Ascending aorta (tissue), 2 donors: ENCODE data around the gene LDHB. TPM values are rescaled to one million over a fixed set of nuclear protein-coding genes. Genes with fewer than 3 reads are reported as not detected.
"Not testable (repeated sequence)": the region's sequence is repeated elsewhere in the genome, so short reads cannot be mapped to it uniquely, and the experiment has no call there.

ENCODE experiments used
- DNase-seq, 2 donors: peaks; one replicate each; pipeline ENCODE4 v3.0.0-alpha.2; 2019; ENCODE audit warnings: low spot score in 2 of 2
- H3K27ac ChIP-seq, 2 donors: fragments of 200-600 bp; sonication (generic); one replicate each; pipeline ENCODE4 v1.5.1; 2016 to 2017; ENCODE audit warnings: mild to moderate bottlenecking in 1 of 2
- H3K27me3 ChIP-seq: fragments of 200-600 bp; sonication (generic); one replicate; pipeline ENCODE4 v1.5.1; 2017
- H3K36me3 ChIP-seq, 2 donors: fragments of 200-600 bp; sonication (generic); one replicate each; pipeline ENCODE4 v1.5.1; 2016
- H3K4me1 ChIP-seq, 2 donors: fragments of 200-600 bp; sonication (generic); one replicate each; pipeline ENCODE4 v1.5.1; 2016 to 2017; ENCODE audit warnings: mild to moderate bottlenecking in 1 of 2
- H3K4me3 ChIP-seq, 2 donors: fragments of 200-600 bp; sonication (generic); one replicate each; pipeline ENCODE4 v1.5.1; 2016 to 2017; ENCODE audit warnings: mild to moderate bottlenecking in 1 of 2
- H3K9me3 ChIP-seq, 2 donors: fragments of 200-600 bp; sonication (generic); one replicate each; pipeline ENCODE4 v1.5.1; 2016
- intact Hi-C: fragments of 100-400 bp; cut with DNase I; formaldehyde crosslinking; loops from one replicate; pipeline ENCODE4 v1.15.1; 2023
- total RNA-seq: library from RNA; depleted of rRNA; stranded (reverse); fragments of >200 nt; gene quantifications from one replicate; pipeline ENCODE4 v1.1.0, GENCODE V29; 2016
- TF ChIP-seq, protein P1 (sequence below), 3 experiments: fragments of 200-600 bp in 2 of 3; fragments of 450-650 bp in 1 of 3; sonication (generic) in 2 of 3; IDR thresholded peaks; one replicate each; pipeline ENCODE4 v1.5.1; 2016 to 2019; ENCODE audit warnings: antibody characterized with exemption in 3 of 3, mild to moderate bottlenecking in 1 of 3, moderate library complexity in 1 of 3

Gene LDHB
- total RNA-seq, 1 donor from 2014 or later: 125 TPM

DNA sequence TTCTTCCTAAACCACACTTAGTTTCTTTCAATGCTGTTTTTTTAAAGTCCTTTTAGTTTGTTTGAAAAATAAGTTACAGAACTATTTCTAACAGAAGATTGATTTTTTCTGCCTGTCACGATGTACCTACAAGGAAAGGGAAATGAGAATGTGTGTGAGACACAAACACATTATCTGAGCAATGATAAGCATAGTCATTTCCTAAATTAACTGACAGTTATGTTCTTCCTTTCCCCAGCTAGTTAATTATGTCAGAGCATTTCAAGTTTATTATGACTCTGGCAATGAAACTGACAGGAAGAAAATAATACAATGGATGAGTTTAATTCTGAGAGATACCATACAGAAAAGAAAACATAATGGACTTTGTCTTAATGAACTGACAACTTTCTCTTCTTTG, 21.3 kb upstream of the LDHB start:
- intact Hi-C loops: no loop called here
- no peaks in the 10 kb centered on the region for H3K9me3 ChIP-seq
- no peak overlapping the region for H3K4me3 ChIP-seq

DNA sequence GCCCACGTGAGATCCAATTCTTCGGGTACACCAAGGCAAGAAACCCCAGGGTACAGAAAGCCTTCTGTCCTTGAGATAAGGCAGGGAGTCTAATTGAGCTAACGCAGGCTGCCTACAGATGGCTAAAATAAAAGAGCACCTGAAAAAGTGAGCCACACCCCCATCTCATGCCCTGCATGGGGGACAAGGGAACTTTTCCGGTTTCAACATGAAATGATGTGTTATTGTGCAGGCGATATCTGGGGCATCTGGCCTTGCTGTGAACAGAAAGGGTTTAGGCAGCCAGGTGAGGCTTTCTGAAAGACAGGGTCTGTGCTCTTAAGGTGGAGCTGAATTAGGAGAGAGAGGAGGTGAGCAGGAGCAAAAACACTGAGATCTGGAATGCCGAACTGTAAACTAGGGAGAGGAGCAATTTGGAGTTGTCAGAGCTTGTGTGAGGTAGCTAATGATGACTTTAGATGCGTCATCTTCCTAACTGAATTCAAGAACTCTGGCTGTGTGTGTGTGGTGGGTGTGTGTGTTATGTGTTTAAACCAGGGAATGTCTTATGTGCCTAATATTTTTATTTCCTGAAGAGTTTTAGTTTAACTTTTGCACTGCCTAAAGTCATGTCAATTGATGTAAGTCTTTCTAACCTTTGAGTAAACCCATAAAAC, 20.1 kb upstream of the LDHB start:
- DNase-seq: no peak
- H3K4me3 ChIP-seq: no peak overlapping the region
- no peaks in the 10 kb centered on the region for H3K9me3 ChIP-seq
- no peaks in the 10 kb centered on the region for H3K36me3 ChIP-seq
- intact Hi-C loops: no loop called here
- no peaks in the 10 kb centered on the region for H3K4me1 ChIP-seq
- no peak overlapping the region for H3K27ac ChIP-seq
- H3K27me3 ChIP-seq: no peaks in the 10 kb centered on the region
- TF ChIP-seq, protein P1, sequence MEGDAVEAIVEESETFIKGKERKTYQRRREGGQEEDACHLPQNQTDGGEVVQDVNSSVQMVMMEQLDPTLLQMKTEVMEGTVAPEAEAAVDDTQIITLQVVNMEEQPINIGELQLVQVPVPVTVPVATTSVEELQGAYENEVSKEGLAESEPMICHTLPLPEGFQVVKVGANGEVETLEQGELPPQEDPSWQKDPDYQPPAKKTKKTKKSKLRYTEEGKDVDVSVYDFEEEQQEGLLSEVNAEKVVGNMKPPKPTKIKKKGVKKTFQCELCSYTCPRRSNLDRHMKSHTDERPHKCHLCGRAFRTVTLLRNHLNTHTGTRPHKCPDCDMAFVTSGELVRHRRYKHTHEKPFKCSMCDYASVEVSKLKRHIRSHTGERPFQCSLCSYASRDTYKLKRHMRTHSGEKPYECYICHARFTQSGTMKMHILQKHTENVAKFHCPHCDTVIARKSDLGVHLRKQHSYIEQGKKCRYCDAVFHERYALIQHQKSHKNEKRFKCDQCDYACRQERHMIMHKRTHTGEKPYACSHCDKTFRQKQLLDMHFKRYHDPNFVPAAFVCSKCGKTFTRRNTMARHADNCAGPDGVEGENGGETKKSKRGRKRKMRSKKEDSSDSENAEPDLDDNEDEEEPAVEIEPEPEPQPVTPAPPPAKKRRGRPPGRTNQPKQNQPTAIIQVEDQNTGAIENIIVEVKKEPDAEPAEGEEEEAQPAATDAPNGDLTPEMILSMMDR (IDR thresholded peaks at IDR 0.05): no peak

More for the DNA sequence above, 21.3 kb upstream of the LDHB start:
- H3K27ac ChIP-seq: no peak overlapping the region
- H3K4me1 ChIP-seq: no peaks in the 10 kb centered on the region
- H3K27me3 ChIP-seq: no peaks in the 10 kb centered on the region
- TF ChIP-seq, protein P1 (IDR thresholded peaks at IDR 0.05): no peak
- DNase-seq: no peak
- no peaks in the 10 kb centered on the region for H3K36me3 ChIP-seq

DNA sequence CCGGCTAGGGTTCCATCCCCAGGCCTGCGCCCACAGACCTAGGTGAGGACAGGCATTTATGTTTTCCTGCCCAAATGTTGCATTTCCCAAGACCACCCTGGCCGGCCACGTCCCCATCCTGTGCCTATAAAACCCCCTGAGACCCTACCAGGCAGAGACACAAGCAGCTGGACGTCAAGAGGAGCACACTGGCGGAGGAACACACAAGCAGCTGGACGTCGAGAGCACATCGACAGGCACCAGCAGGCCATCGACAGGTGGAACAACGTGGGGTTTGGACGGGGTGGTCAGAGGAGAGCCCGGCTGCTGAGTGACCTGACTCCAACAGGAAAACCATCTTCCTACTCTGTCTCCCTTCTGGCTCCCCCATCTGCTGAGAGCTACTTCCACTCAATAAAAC, 19.6 kb upstream of the LDHB start:
- Histone ChIP-seq H3K27me3 (no peaks in the 10 kb centered on the region), H3K36me3 (no peaks in the 10 kb centered on the region), H3K27ac (no peak overlapping the region), H3K4me3 (no peak overlapping the region), H3K9me3 (no peaks in the 10 kb centered on the region), H3K4me1 (no peaks in the 10 kb centered on the region)
- intact Hi-C loops: no loop called here
- no peak for DNase-seq
- TF ChIP-seq, protein P1 (IDR thresholded peaks at IDR 0.05): no peak

DNA sequence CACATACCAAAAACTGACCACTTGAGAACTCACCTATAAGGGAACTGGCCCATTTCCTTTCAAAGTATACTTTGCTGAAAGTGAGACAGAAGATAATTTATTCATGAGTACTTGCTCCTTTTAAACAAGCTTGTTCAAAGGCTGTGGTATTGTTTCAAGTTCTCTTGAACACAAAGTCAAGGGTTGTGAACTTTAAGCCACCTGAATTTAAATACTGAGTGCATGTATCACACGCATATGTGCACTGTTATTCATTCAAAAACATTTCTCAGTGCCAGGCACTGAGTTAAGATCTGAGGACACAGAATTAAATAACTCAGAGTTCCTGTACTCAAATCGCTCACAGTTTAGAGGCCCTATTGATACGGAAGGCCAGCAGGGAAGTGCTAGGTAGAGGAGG, 19.1 kb upstream of the LDHB start:
- TF ChIP-seq, protein P1 (IDR thresholded peaks at IDR 0.05): no peak
- Histone ChIP-seq H3K4me1 (no peaks in the 10 kb centered on the region), H3K27ac (no peak overlapping the region), H3K4me3 (no peak overlapping the region), H3K9me3 (no peaks in the 10 kb centered on the region), H3K27me3 (no peaks in the 10 kb centered on the region), H3K36me3 (no peaks in the 10 kb centered on the region)
- intact Hi-C loops: no loop called here
- DNase-seq: no peak

DNA sequence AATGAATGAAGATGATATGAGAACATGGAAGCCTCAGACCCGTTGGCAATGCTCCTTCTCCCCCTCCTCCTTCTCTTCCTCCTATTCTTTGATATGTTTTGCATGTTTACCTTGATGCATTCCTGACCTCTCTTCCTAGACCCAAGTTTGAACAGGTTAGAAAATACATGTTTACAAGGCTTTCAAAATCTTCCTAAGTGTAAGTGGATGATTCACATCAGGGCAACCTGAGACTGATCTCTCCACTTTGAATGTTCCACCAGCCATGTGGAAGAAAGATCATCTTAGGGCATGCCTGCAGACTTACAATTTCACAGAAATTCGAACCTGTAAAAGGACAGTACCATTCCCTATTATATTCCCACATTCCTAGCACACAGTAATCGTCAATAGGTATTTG, 18.0 kb upstream of the LDHB start:
- TF ChIP-seq, protein P1 (IDR thresholded peaks at IDR 0.05): no peak
- no peak overlapping the region for H3K4me3 ChIP-seq
- no peaks in the 10 kb centered on the region for H3K9me3 ChIP-seq
- no peak overlapping the region for H3K27ac ChIP-seq
- H3K4me1 ChIP-seq: no peaks in the 10 kb centered on the region
- H3K27me3 ChIP-seq: no peaks in the 10 kb centered on the region
- DNase-seq: no peak
- intact Hi-C loops: no loop called here
- no peaks in the 10 kb centered on the region for H3K36me3 ChIP-seq

DNA sequence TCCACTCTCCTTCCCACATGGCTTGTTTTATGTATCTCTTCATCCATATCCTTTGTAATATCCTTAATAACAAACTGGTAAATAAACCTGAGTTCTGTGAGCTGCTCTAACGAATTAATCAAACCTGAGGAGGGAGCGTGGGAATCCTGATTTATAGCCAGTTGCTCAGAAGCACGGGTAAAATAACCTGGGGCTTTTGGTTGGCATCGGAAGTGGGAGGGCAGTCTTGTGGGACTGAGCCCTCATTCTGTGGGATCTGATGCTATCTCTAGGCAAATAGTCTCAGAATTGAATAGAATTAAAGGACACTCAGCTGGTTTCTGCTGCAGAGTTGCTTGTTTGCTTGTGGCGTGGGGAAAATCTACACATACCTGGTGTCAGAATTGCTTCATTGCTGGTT, 17.5 kb upstream of the LDHB start:
- H3K4me3 ChIP-seq: no peak overlapping the region
- H3K27ac ChIP-seq: no peak overlapping the region
- H3K4me1 ChIP-seq: no peaks in the 10 kb centered on the region
- intact Hi-C loops: no loop called here
- no peak for DNase-seq
- no peaks in the 10 kb centered on the region for H3K36me3 ChIP-seq
- TF ChIP-seq, protein P1 (IDR thresholded peaks at IDR 0.05): no peak
- no peaks in the 10 kb centered on the region for H3K9me3 ChIP-seq
- H3K27me3 ChIP-seq: no peaks in the 10 kb centered on the region

DNA sequence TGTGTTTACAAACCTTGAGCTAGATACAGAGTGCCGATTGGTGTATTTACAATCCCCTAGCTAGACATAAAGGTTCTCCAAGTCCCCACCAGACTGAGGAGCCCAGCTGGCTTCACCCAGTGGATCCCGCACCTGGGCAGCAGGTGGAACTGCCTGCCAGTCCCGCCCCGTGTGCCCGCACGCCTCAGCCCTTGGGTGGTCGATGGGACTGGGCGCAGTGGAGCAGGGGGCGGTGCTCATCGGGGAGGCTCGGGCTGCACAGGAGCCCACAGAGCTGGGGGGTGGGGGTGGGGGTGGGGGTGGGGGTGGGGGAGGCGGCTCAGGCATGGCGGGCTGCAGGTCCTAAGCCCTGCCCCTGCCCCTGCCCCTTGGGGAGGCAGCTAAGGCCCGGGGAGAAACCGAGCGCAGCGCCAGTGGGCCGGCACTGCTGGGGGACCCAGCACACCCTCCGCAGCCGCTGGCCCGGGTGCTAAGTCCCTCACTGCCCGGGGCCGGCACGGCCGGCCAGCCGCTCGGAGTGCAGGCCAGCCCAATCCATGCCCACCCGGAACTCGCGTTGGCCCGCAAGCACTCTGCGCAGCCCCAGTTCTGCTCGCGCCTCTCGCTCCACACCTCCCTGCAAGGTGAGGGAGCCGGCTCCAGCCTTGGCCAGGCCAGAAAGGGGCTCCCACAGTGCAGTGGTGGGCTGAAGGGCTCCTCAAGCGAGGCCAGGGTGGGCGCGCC, 16.3 kb upstream of the LDHB start:
- H3K4me1 ChIP-seq, intact Hi-C loops, H3K27me3 ChIP-seq, H3K4me3 ChIP-seq, H3K9me3 ChIP-seq, H3K27ac ChIP-seq, DNase-seq, H3K36me3 ChIP-seq: not testable (repeated sequence)
